ENCODE results near the gene RNASEH2C. TPM values are rescaled to one million over a fixed set of nuclear protein-coding genes. Genes with fewer than 3 reads are reported as not detected.

The RNASEH2C gene

DNA sequence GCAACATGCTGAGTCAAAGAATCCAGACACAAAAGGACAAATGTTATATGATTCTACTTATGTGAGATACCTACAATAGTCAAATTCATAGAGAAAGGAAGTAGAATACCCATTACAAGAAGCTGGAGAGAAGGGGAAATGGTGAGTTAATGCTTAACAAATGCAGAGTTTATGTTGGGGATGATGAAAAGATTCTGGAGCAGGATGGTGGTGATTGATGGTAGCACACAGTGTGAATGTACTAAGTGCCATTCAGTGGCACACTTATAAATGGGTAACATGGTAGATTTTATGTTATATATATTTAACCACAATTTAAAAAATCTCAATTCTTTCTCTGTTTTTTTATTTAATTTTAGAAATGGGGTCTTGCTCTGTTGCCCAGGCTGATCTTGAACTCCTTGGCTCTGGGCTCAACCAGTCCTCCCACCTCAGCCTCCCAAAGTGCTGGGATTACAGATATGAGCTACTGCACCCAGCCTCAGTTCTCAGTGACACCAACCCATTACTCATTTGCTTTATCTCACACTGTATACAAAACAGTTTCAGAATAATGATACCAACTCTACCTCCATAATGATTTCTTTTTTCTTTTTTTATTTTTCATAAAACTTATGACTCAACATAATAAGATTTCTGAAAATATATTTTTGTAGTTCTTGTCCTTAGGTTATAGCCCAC lies 48.3 kb downstream of the RNASEH2C start:
- no peak overlapping the region for H3K4me2 ChIP-seq (ENCODE audit: low read length, poor library complexity, severe bottlenecking)
- H2AK5ac ChIP-seq (ENCODE audit: low read length, severe bottlenecking) = no peak overlapping the region
- no peaks in the 10 kb centered on the region for H3K36me3 ChIP-seq (ENCODE audit: control insufficient read depth in 1 of 2, insufficient read depth in 2 of 2, low read depth in 1 of 2, low read length in 2 of 2)
- no peak overlapping the region for H3K27ac ChIP-seq (ENCODE audit: low read length, poor library complexity, severe bottlenecking)
- H3K18ac ChIP-seq (ENCODE audit: low read depth in 1 of 2, low read length in 2 of 2) = no peak overlapping the region
- H3K23ac ChIP-seq (ENCODE audit: low read length in 2 of 2) = no peak overlapping the region
- no peaks in the 10 kb centered on the region for H3K27me3 ChIP-seq (ENCODE audit: control insufficient read depth in 1 of 2, insufficient read depth in 1 of 2, low read length in 2 of 2)
- no peak overlapping the region for H3K4ac ChIP-seq (ENCODE audit: low read depth in 1 of 2, low read length in 2 of 2)
- H3K14ac ChIP-seq (ENCODE audit: low read length in 2 of 2) = no peak overlapping the region
- H2BK12ac ChIP-seq (ENCODE audit: low read length in 2 of 2) = no peak overlapping the region
- H4K91ac ChIP-seq (ENCODE audit: low read length) = no peak overlapping the region
- H2AFZ ChIP-seq (ENCODE audit: low read depth, low read length) = no peak overlapping the region
- no peaks in the 10 kb centered on the region for H3K4me1 ChIP-seq (ENCODE audit: control insufficient read depth, insufficient read depth, low read depth, low read length)
- H2BK5ac ChIP-seq (ENCODE audit: low read depth, low read length, poor library complexity, severe bottlenecking) = no peak overlapping the region
- H2BK120ac ChIP-seq (ENCODE audit: low read depth, low read length) = no peak overlapping the region
- no peak overlapping the region for H4K8ac ChIP-seq (ENCODE audit: low read length)
- H3K9me3 ChIP-seq (ENCODE audit: control insufficient read depth, low read length) = no peaks in the 10 kb centered on the region
- H2BK15ac ChIP-seq (ENCODE audit: low read depth, poor library complexity, severe bottlenecking) = no peak overlapping the region
- no peak for DNase-seq
- no peak overlapping the region for H3K4me3 ChIP-seq (ENCODE audit: insufficient read depth in 1 of 2, low read depth in 1 of 2, low read length in 2 of 2)
- no peaks in the 10 kb centered on the region for H3K79me1 ChIP-seq (replicated peaks; ENCODE audit: low read length, poor library complexity, severe bottlenecking)
- H3K9ac ChIP-seq (ENCODE audit: low read length) = no peak overlapping the region

Small RNA genes lying within 50 kb of the gene (small RNA-seq; reads per million reads assigned to genes)
- not detected for gene RN7SL309P (ENCODE audit: low read depth)

All from mesenchymal stem cell (in vitro differentiated cells and primary cell).